ENCODE results near the gene TNS3.
"Not testable (repeated sequence)": the region's sequence is repeated elsewhere in the genome, so short reads cannot be mapped to it uniquely, and the experiment has no call there.

TNS3 gene

GRCh38 chr7:47266131-47266706 is 315.7 kb downstream of the TNS3 start:
- DNase-seq, result no peak

GRCh38 chr7:47265621-47266020 is 316.3 kb downstream of the TNS3 start:
- no peak for DNase-seq

GRCh38 chr7:47264021-47264651 is 317.8 kb downstream of the TNS3 start:
- no peak for DNase-seq

- no peak for DNase-seq
Measured at GRCh38 chr7:47262881-47263280, 319.0 kb downstream of the TNS3 start.

- DNase-seq, result not testable (repeated sequence)
Measured at GRCh38 chr7:47262160-47262559, 319.8 kb downstream of the TNS3 start.

- DNase-seq, result no peak
Measured at GRCh38 chr7:47260270-47260669, 321.6 kb downstream of the TNS3 start.

- no peak for DNase-seq
Measured at GRCh38 chr7:47259682-47260081, 322.2 kb downstream of the TNS3 start.

- no peak for DNase-seq
Measured at GRCh38 chr7:47258798-47259197, 323.1 kb downstream of the TNS3 start.

- no peak for DNase-seq
Measured at GRCh38 chr7:47256016-47256415, 325.9 kb downstream of the TNS3 start.

GRCh38 chr7:47255441-47255840 is 326.5 kb downstream of the TNS3 start:
- no peak for DNase-seq

GRCh38 chr7:47255007-47255406 is 326.9 kb downstream of the TNS3 start:
- DNase-seq, result no peak

- no peak for DNase-seq
Measured at GRCh38 chr7:47254081-47254977, 327.6 kb downstream of the TNS3 start.

- DNase-seq, result no peak
Measured at GRCh38 chr7:47253650-47254080, 328.2 kb downstream of the TNS3 start.

- DNase-seq, result no peak
Measured at GRCh38 chr7:47252675-47253074, 329.2 kb downstream of the TNS3 start.

- no peak for DNase-seq
Measured at GRCh38 chr7:47249361-47249760, 332.6 kb downstream of the TNS3 start.

- DNase-seq, result no peak
Measured at GRCh38 chr7:47248797-47249196, 333.1 kb downstream of the TNS3 start.

GRCh38 chr7:47247132-47247531 is 334.8 kb downstream of the TNS3 start:
- no peak for DNase-seq

GRCh38 chr7:47244692-47245091 is 337.2 kb downstream of the TNS3 start:
- DNase-seq, result no peak

- no peak for DNase-seq
Measured at GRCh38 chr7:47241112-47242065, 340.5 kb downstream of the TNS3 start.

GRCh38 chr7:47239931-47240421 is 341.9 kb downstream of the TNS3 start:
- no peak for DNase-seq

GRCh38 chr7:47239034-47239433 is 342.9 kb downstream of the TNS3 start:
- DNase-seq, result no peak

- no peak for DNase-seq
Measured at GRCh38 chr7:47236480-47237129, 345.3 kb downstream of the TNS3 start.

Measured in NCI-H2081 treated with DMSO at 0.1 percent for 48 hours (cell line).